ENCODE data around the gene NELL1.

NELL1 gene

DNA sequence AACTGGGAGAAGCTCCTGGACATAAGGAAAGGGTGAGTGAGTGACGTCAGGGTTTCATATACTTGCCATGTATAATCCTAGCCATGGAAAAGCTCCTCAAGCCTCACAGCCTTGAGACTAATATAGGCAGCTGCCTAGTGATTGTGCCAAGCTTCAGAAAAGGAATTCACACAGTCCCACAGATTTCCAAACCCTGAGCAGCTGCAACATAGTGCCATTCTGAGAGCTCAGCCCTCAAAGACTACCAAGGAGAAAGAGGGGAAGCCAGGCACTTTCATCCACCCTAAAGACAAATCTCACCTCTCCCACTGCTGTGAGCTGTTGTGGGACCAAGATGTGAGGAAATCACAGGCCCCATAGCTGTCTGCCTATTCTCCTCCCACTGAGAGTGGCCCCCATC, 815.6 kb downstream of the NELL1 start:
- Histone ChIP-seq H3K27me3 (ENCODE audit: insufficient read depth, poor library complexity, severe bottlenecking) (no peaks in the 10 kb centered on the region), H3K27ac (replicated peaks) (no peak overlapping the region), H3K4me3 (replicated peaks; ENCODE audit: insufficient read depth, low read length) (no peak overlapping the region)
- TF ChIP-seq, protein P1, sequence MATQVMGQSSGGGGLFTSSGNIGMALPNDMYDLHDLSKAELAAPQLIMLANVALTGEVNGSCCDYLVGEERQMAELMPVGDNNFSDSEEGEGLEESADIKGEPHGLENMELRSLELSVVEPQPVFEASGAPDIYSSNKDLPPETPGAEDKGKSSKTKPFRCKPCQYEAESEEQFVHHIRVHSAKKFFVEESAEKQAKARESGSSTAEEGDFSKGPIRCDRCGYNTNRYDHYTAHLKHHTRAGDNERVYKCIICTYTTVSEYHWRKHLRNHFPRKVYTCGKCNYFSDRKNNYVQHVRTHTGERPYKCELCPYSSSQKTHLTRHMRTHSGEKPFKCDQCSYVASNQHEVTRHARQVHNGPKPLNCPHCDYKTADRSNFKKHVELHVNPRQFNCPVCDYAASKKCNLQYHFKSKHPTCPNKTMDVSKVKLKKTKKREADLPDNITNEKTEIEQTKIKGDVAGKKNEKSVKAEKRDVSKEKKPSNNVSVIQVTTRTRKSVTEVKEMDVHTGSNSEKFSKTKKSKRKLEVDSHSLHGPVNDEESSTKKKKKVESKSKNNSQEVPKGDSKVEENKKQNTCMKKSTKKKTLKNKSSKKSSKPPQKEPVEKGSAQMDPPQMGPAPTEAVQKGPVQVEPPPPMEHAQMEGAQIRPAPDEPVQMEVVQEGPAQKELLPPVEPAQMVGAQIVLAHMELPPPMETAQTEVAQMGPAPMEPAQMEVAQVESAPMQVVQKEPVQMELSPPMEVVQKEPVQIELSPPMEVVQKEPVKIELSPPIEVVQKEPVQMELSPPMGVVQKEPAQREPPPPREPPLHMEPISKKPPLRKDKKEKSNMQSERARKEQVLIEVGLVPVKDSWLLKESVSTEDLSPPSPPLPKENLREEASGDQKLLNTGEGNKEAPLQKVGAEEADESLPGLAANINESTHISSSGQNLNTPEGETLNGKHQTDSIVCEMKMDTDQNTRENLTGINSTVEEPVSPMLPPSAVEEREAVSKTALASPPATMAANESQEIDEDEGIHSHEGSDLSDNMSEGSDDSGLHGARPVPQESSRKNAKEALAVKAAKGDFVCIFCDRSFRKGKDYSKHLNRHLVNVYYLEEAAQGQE (IDR thresholded peaks at IDR 0.05; ENCODE audit: insufficient replicate concordance, low read depth), result no peak
- TF ChIP-seq SPI1 (IDR thresholded peaks at IDR 0.05; ENCODE audit: borderline replicate concordance, low read depth) (no peak), POLR2AphosphoS5 (IDR thresholded peaks at IDR 0.05; ENCODE audit: low read depth) (no peak), GABPA (IDR thresholded peaks at IDR 0.05; ENCODE audit: low read depth) (no peak)
- TF ChIP-seq, protein P2, sequence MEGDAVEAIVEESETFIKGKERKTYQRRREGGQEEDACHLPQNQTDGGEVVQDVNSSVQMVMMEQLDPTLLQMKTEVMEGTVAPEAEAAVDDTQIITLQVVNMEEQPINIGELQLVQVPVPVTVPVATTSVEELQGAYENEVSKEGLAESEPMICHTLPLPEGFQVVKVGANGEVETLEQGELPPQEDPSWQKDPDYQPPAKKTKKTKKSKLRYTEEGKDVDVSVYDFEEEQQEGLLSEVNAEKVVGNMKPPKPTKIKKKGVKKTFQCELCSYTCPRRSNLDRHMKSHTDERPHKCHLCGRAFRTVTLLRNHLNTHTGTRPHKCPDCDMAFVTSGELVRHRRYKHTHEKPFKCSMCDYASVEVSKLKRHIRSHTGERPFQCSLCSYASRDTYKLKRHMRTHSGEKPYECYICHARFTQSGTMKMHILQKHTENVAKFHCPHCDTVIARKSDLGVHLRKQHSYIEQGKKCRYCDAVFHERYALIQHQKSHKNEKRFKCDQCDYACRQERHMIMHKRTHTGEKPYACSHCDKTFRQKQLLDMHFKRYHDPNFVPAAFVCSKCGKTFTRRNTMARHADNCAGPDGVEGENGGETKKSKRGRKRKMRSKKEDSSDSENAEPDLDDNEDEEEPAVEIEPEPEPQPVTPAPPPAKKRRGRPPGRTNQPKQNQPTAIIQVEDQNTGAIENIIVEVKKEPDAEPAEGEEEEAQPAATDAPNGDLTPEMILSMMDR (IDR thresholded peaks at IDR 0.05; ENCODE audit: insufficient read depth, low read length), result no peak
- DNase-seq (ENCODE audit: low read depth in 1 of 2, low spot score in 1 of 2), result no peak

DNA sequence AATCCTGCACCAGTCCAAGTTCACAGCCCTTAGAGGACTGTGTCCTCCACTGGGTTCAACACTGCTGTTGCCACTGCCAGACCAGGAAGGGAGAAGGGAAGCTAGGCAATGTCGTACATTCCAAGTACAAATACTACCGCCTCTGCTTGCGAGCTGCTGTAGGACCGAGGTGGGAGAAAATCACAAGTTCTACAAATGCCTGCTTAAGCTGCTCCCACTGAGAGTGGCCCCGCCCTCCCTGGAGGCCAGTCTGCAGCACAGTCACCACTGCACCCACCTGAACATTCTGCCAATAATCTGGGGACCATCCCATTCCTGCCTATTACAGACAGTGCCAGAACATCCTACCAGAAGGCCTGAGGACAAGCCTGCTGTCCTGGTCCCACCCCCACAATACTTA, 816.0 kb downstream of the NELL1 start:
- H3K27me3 ChIP-seq (ENCODE audit: insufficient read depth, poor library complexity, severe bottlenecking), result no peaks in the 10 kb centered on the region
- TF ChIP-seq SPI1 (IDR thresholded peaks at IDR 0.05; ENCODE audit: borderline replicate concordance, low read depth) (no peak), POLR2AphosphoS5 (IDR thresholded peaks at IDR 0.05; ENCODE audit: low read depth) (no peak), GABPA (IDR thresholded peaks at IDR 0.05; ENCODE audit: low read depth) (no peak)
- TF ChIP-seq, protein P1 (IDR thresholded peaks at IDR 0.05; ENCODE audit: insufficient replicate concordance, low read depth), result no peak
- TF ChIP-seq, protein P2 (IDR thresholded peaks at IDR 0.05; ENCODE audit: insufficient read depth, low read length), result no peak
- no peak for DNase-seq (ENCODE audit: low read depth in 1 of 2, low spot score in 1 of 2)
- H3K27ac ChIP-seq (replicated peaks), result no peak overlapping the region
- no peak overlapping the region for H3K4me3 ChIP-seq (replicated peaks; ENCODE audit: insufficient read depth, low read length)

DNA sequence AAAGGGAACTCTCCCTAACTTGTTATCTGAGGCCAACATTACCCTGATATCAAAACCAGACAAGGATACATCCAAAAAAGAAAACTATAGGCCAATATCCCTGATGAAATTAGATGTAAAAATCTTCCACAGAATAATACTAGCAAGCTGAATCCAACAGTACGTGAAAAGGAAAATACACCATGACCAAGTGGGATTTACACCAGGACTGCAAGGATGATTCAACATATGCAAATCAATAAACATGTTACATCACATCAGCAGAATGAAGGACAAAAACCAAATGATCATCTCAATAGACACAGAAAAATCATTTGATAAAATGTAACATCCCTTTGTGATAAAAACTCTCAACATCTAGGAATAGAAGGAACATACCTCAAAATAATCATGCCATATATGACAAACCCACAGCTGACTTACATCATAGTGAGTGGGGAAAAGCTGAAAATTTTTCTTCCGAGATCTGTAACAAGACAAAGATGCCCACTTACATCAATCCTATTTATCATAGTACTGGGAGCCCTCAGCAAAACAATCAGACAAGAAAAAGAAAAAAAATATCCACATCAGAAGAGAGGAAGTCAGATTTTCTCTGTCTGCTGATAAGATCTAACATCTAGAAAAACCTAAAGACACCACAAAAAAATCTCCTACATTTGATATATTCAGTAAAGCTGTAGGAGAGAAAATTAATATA, 820.2 kb downstream of the NELL1 start:
- DNase-seq (ENCODE audit: low read depth in 1 of 2, low spot score in 1 of 2), result no peak
- Histone ChIP-seq H3K4me3 (replicated peaks; ENCODE audit: insufficient read depth, low read length) (no peak overlapping the region), H3K27me3 (ENCODE audit: insufficient read depth, poor library complexity, severe bottlenecking) (no peaks in the 10 kb centered on the region), H3K27ac (replicated peaks) (no peak overlapping the region)
- TF ChIP-seq SPI1 (IDR thresholded peaks at IDR 0.05; ENCODE audit: borderline replicate concordance, low read depth), result no peak
- TF ChIP-seq, protein P2 (IDR thresholded peaks at IDR 0.05; ENCODE audit: insufficient read depth, low read length), result no peak
- TF ChIP-seq, protein P1 (IDR thresholded peaks at IDR 0.05; ENCODE audit: insufficient replicate concordance, low read depth), result no peak
- no peak for TF ChIP-seq GABPA (IDR thresholded peaks at IDR 0.05; ENCODE audit: low read depth)
- TF ChIP-seq POLR2AphosphoS5 (IDR thresholded peaks at IDR 0.05; ENCODE audit: low read depth), result no peak
